K562 (cell line): Measurements from ENCODE around the gene TRPM4. TPM values are rescaled to one million over a fixed set of nuclear protein-coding genes. Genes with fewer than 3 reads are reported as not detected.

Experiments
- ATAC-seq: fragments of 200-7000 bp; cut with Tn5 transposase; 3 replicates; pipeline ENCODE4 v1.9.1; 2020; ENCODE audit warnings: moderate library complexity
- BruUV-seq: library from RNA; stranded (reverse); fragments of 400-500 nt; replicated peaks from 2 replicates; lab custom pipeline; 2021; lab: Mats Ljungman, UMichigan
- CTCF ChIA-PET: fragments of 300-600 bp; formaldehyde crosslinking; extraction: SDS; loops from one replicate; lab custom pipeline; 2021; ENCODE audit warnings: low intra/inter-chr PET ratio; lab: Yijun Ruan, JAX
- POLR2A ChIA-PET: fragments of 300-600, 350-650 bp; sonication (Branson Sonifier 250); formaldehyde crosslinking; extraction: SDS; loops from one replicate; lab custom pipeline; 2021; ENCODE audit warnings: antibody characterized with exemption, inconsistent platforms; lab: Yijun Ruan, JAX
- DNase-seq, 4 experiments: peaks; one replicate each; pipeline versions ENCODE4 v3.0.0 to v3.0.0-alpha.2; 2011 to 2018; ENCODE audit warnings: low spot score in 3 of 4, mixed read lengths in 3 of 4; ENCODE audit errors: extremely low read depth in 1 of 4
- FAIRE-seq: peaks from 2 replicates; lab custom pipeline; 2011; peaks lifted over from hg19 to GRCh38; lab: Jason Lieb, UNC
- H2AFZ ChIP-seq: 2 replicates; pipeline ENCODE4 v1.6.0; 2011; ENCODE audit warnings: low read depth, low read length, control low read depth, inconsistent platforms
- H3K27ac ChIP-seq: fragments of 200-600 bp; 3 replicates; pipeline ENCODE4 v1.8.0; 2011; ENCODE audit warnings: low read depth, mild to moderate bottlenecking, control low read depth, inconsistent platforms, low read length, moderate library complexity, mixed read lengths; ENCODE audit errors: extremely low read depth
- H3K27me3 ChIP-seq, 2 experiments: fragments of 300-600 bp in 1 of 2; 2 replicates in 1 of 2; 3 replicates in 1 of 2; pipeline versions ENCODE4 v1.6.0 to v1.8.0; 2011; ENCODE audit warnings: inconsistent platforms in 2 of 2, low read length in 2 of 2, mild to moderate bottlenecking in 1 of 2, mixed read lengths in 1 of 2, moderate library complexity in 1 of 2; ENCODE audit not compliant: control insufficient read depth in 2 of 2, insufficient read depth in 2 of 2
- H3K36me3 ChIP-seq: fragments of 300-600 bp; 3 replicates; pipeline ENCODE4 v1.8.0; 2011; ENCODE audit warnings: mild to moderate bottlenecking, low read length, inconsistent platforms; ENCODE audit not compliant: control insufficient read depth, insufficient read depth
- H3K4me1 ChIP-seq, 2 experiments: fragments of 200-600 bp in 1 of 2; replicated peaks in 1 of 2; 2 replicates in 1 of 2; 3 replicates in 1 of 2; pipeline versions ENCODE4 v1.5.1 to v1.8.0; 2011; ENCODE audit warnings: inconsistent platforms in 2 of 2, low read length in 2 of 2, mild to moderate bottlenecking in 1 of 2, mixed read lengths in 1 of 2, moderate library complexity in 1 of 2; ENCODE audit not compliant: control insufficient read depth in 2 of 2, insufficient read depth in 2 of 2
- H3K4me2 ChIP-seq: 2 replicates; pipeline ENCODE4 v1.6.1; 2011; ENCODE audit warnings: low read length, control low read depth, inconsistent platforms, mixed read lengths; ENCODE audit not compliant: insufficient read depth
- H3K4me3 ChIP-seq: fragments of 200-600 bp; sonication (generic), shearing (Covaris generic); 2 replicates; pipeline ENCODE4 v1.5.1; 2016; ENCODE audit warnings: control low read depth, inconsistent platforms
- H3K79me2 ChIP-seq: fragments of 200-600 bp; 3 replicates; pipeline ENCODE4 v1.8.0; 2011; ENCODE audit warnings: low read length, inconsistent platforms; ENCODE audit not compliant: control insufficient read depth, insufficient read depth
- H3K9ac ChIP-seq, 2 experiments: 2 replicates each; pipeline versions ENCODE4 v1.6.0 to v1.6.1; 2011; ENCODE audit warnings: low read depth in 2 of 2, low read length in 2 of 2, control low read depth in 1 of 2, inconsistent platforms in 1 of 2, mild to moderate bottlenecking in 1 of 2, mixed read lengths in 1 of 2; ENCODE audit not compliant: insufficient read depth in 1 of 2
- H3K9me1 ChIP-seq: one replicate; pipeline ENCODE4 v1.6.0; 2011; ENCODE audit warnings: inconsistent platforms, mild to moderate bottlenecking, low read length, moderate library complexity; ENCODE audit not compliant: control insufficient read depth, insufficient read depth
- H3K9me3 ChIP-seq: replicated peaks from 2 replicates; pipeline ENCODE4 v1.5.1; 2011; ENCODE audit warnings: low read depth, low read length, inconsistent platforms; ENCODE audit not compliant: control insufficient read depth, insufficient read depth
- H4K20me1 ChIP-seq: replicated peaks from 2 replicates; pipeline ENCODE4 v1.6.1; 2011; ENCODE audit warnings: low read length, inconsistent platforms, mixed read lengths; ENCODE audit not compliant: control insufficient read depth, insufficient read depth
- EHMT2 ChIP-seq: fragments of 450-650 bp; IDR thresholded peaks from 2 replicates; pipeline ENCODE4 v1.6.1; 2018; ENCODE audit warnings: antibody characterized with exemption
- ETV6 ChIP-seq, 3 experiments: fragments of 150-350 bp in 1 of 3; sonication (generic) in 1 of 3; formaldehyde crosslinking in 1 of 3; IDR thresholded peaks; 2 replicates each; pipeline versions ENCODE4 v1.6.1 to v1.8.0; 2014 to 2022; ENCODE audit warnings: borderline replicate concordance in 2 of 3, low read depth in 2 of 3, antibody characterized with exemption in 1 of 3, low read length in 1 of 3, mild to moderate bottlenecking in 1 of 3, missing genetic modification reagents in 1 of 3
- FIP1L1 ChIP-seq: fragments of 200-400 bp; formaldehyde crosslinking; IDR thresholded peaks from 2 replicates; pipeline ENCODE4 v1.6.1; 2018; ENCODE audit warnings: mild to moderate bottlenecking, low read depth, low read length; ENCODE audit not compliant: poor library complexity, severe bottlenecking
- FOXM1 ChIP-seq, 2 experiments: fragments of 450-650 bp in 1 of 2; sonication (generic) in 1 of 2; formaldehyde crosslinking in 1 of 2; IDR thresholded peaks; 2 replicates each; pipeline versions ENCODE4 v1.6.1 to v1.9.0; 2017 to 2022; ENCODE audit warnings: low read depth in 2 of 2, mild to moderate bottlenecking in 2 of 2, missing genetic modification reagents in 1 of 2, moderate library complexity in 1 of 2
- GABPB1 ChIP-seq: sonication (generic); formaldehyde crosslinking; IDR thresholded peaks from 2 replicates; pipeline ENCODE4 v1.8.0; 2022; ENCODE audit warnings: mild to moderate bottlenecking, missing genetic modification reagents
- HDAC6 ChIP-seq: IDR thresholded peaks from 2 replicates; pipeline ENCODE4 v1.6.1; 2012; ENCODE audit warnings: low read depth, mild to moderate bottlenecking, control low read depth, inconsistent platforms, low read length, moderate library complexity
- JUN ChIP-seq, 2 experiments: sonication (generic) in 1 of 2; formaldehyde crosslinking in 1 of 2; IDR thresholded peaks; 2 replicates each; pipeline versions ENCODE4 v1.6.1 to v1.8.0; 2012 to 2022; ENCODE audit warnings: borderline replicate concordance in 2 of 2, mild to moderate bottlenecking in 2 of 2, improper control_type of control experiment in 1 of 2, low read depth in 1 of 2, low read length in 1 of 2, missing genetic modification reagents in 1 of 2
- MCM2 ChIP-seq: fragments of 450-650 bp; IDR thresholded peaks from 2 replicates; pipeline ENCODE4 v1.6.1; 2017; ENCODE audit warnings: low read depth, mild to moderate bottlenecking
- MIER1 ChIP-seq: fragments of 450-650 bp; IDR thresholded peaks from 2 replicates; pipeline ENCODE4 v1.6.1; 2016; ENCODE audit warnings: antibody characterized with exemption, mild to moderate bottlenecking, low read depth
- RAD21 ChIP-seq, 2 experiments: fragments of 250-450 bp in 1 of 2; fragments of 450-650 bp in 1 of 2; sonication (Bioruptor Pico) in 1 of 2; formaldehyde crosslinking in 1 of 2; IDR thresholded peaks in 1 of 2; conservative IDR thresholded peaks in 1 of 2; 2 replicates each; pipeline versions ENCODE4 v1.4.0 to v1.8.0; 2020 to 2022; ENCODE audit warnings: mild to moderate bottlenecking in 2 of 2, moderate library complexity in 1 of 2
- TSHZ1 ChIP-seq: fragments of 250-450 bp; sonication (Bioruptor Pico); IDR thresholded peaks from 2 replicates; pipeline ENCODE4 v1.4.0; 2020; ENCODE audit warnings: mild to moderate bottlenecking, moderate library complexity
- WHSC1 ChIP-seq: IDR thresholded peaks from one replicate; pipeline ENCODE4 v1.6.1; 2012; ENCODE audit warnings: low read length, control low read depth, inconsistent platforms
- ZFP30 ChIP-seq: fragments of 250-450 bp; sonication (Bioruptor Pico); IDR thresholded peaks from 2 replicates; pipeline ENCODE4 v1.8.0; 2022; ENCODE audit warnings: moderate library complexity, mild to moderate bottlenecking, inconsistent platforms, borderline replicate concordance
- ZNF174 ChIP-seq: fragments of 250-450 bp; sonication (Bioruptor Pico); IDR thresholded peaks from 2 replicates; pipeline ENCODE4 v1.4.0; 2020; ENCODE audit warnings: mild to moderate bottlenecking
- ZNF561 ChIP-seq: fragments of 450-650 bp; formaldehyde crosslinking; conservative IDR thresholded peaks from 2 replicates; pipeline ENCODE4 v1.4.0; 2020; ENCODE audit warnings: mild to moderate bottlenecking, moderate library complexity
- ZNF717 ChIP-seq: fragments of 250-450 bp; sonication (Bioruptor Pico); IDR thresholded peaks from 2 replicates; pipeline ENCODE4 v1.5.0; 2021
- WGBS: fragments of 100-300 bp; shearing (Covaris generic); methylation state at CpG from one replicate; pipeline ENCODE4 v1.1.6; 2016; ENCODE audit warnings: low coverage, mixed read lengths; ENCODE audit not compliant: insufficient coverage; ENCODE audit errors: missing lambda C conversion rate; 5-methylcytosine and 5-hydroxymethylcytosine counted together
- in situ Hi-C: fragments of 300-500 bp; cut with MboI; formaldehyde crosslinking; loops from 4 replicates; pipeline ENCODE4 v1.15.0; 2018; ENCODE audit warnings: inconsistent platforms, mixed read lengths
- intact Hi-C: fragments of 100-400 bp; cut with micrococcal nuclease; formaldehyde crosslinking; loops from 2 replicates; pipeline ENCODE4 v1.14.2; 2022
- polyA plus RNA-seq, 8 experiments: library from polyadenylated mRNA; depleted of rRNA in 4 of 8; stranded (reverse) in 5 of 8; unstranded in 3 of 8; fragments of >200 nt; fragmentation: Nextera tagmentation in 2 of 8; fragmentation: Illumina TruSeq in 1 of 8; extraction: Ambion mirVana in 2 of 8; extraction: Trizol in 1 of 8; gene quantifications; 2 replicates each; pipeline versions ENCODE4 v1.2.1 to v1.2.3, GENCODE V29; 2011 to 2014; ENCODE audit warnings: inconsistent platforms in 1 of 8, missing spikeins in 1 of 8
- total RNA-seq, 7 experiments: library from RNA; depleted of rRNA in 6 of 7; stranded (reverse); fragments of >200 nt in 6 of 7; fragmentation: Illumina TruSeq in 2 of 7; extraction: Trizol in 2 of 7; gene quantifications; 2 replicates each; pipeline versions ENCODE4 v1.2.1 to v1.2.3, GENCODE V29; 2011 to 2021; ENCODE audit warnings: low replicate concordance in 1 of 7

TRPM4 gene
- total and polyA plus RNA-seq, 9 of the 15 experiments (the other 6 are each of a cell fraction or from before 2014, with no cell fraction given): 6.5 to 45.4 (median 15.2) TPM

- intact Hi-C loops: loop anchor here (5.0 kb wide), 1 partner anchor 38 kb away; the partner anchor contains the start of genes HRC and TRPM4
- H2AFZ ChIP-seq: peak within 1 kb of the TSS; percentile 91
- peaks cover 29 to 59% of the 10 kb centered on the region in 2 experiments for H3K4me1 ChIP-seq
- ATAC-seq (peak; percentile 69), DNase-seq (peak; percentile 52 to 69 (median 53)), FAIRE-seq (no peak)
- H4K20me1 ChIP-seq: no peaks in the 10 kb centered on the region; the same call in 1 of the 2 replicates
- H3K9me3 ChIP-seq: no peaks in the 10 kb centered on the region
- ChIA-PET POLR2A (interaction anchor here (0.6 to 1.4 kb wide), 6 partner anchors 9 to 248 kb away, joined by 3 to 6 read pairs (median 4); partner anchors contain the start of gene PPP1R15A), CTCF (no interaction called here)
- H3K4me3 ChIP-seq: peak within 1 kb of the TSS; percentile 53
- in situ Hi-C loops: loop anchor here (10.0 kb wide), 1 partner anchor 1215 kb away; no protein-coding TSS in a partner anchor
- no peaks in the 10 kb centered on the region for H3K27me3 ChIP-seq
- H3K36me3 ChIP-seq: peaks cover 11% of the 10 kb centered on the region
- peak within 1 kb of the TSS; percentile 98 for H3K27ac ChIP-seq
- H3K4me2 ChIP-seq: peak within 1 kb of the TSS; percentile 86
- H3K9ac ChIP-seq: peak within 1 kb of the TSS; percentile 95 to 98
- peaks cover 20% of the 10 kb centered on the region; the same call in 2 of the 3 replicates for H3K79me2 ChIP-seq
- H3K9me1 ChIP-seq: no peaks in the 10 kb centered on the region
- BruUV-seq: no TSS peak
- 2% methylated on average over 24 of the region's 90 CpGs for WGBS
- no peak for TF ChIP-seq ZNF561 (CRISPR knock-in tag)
- no peak for TF ChIP-seq JUN (IDR thresholded peaks at IDR 0.05; ENCODE audit: borderline replicate concordance, low read depth, low read length)
- TF ChIP-seq JUN (CRISPR knock-in tag; IDR thresholded peaks at IDR 0.05; ENCODE audit: borderline replicate concordance): 0 out of 2 replicates have a peak, but pooled peaks have one; percentile 33
- no peak for TF ChIP-seq ZNF174 (CRISPR knock-in tag)
- no peak for TF ChIP-seq RAD21 (CRISPR knock-in tag; conservative IDR thresholded peaks at IDR 0.05 in 1 of 2, IDR thresholded peaks at IDR 0.05 in 1 of 2)
- no peak for TF ChIP-seq ETV6 (IDR thresholded peaks at IDR 0.05; ENCODE audit: borderline replicate concordance in 1 of 2, low read depth in 2 of 2, low read length in 1 of 2)
- TF ChIP-seq ETV6 (CRISPR knock-in tag; IDR thresholded peaks at IDR 0.05; ENCODE audit: borderline replicate concordance): no peak
- 0 out of 2 replicates have a peak, but pooled peaks have one; percentile 43 for TF ChIP-seq HDAC6
- TF ChIP-seq EHMT2: peak; percentile 96
- TF ChIP-seq WHSC1: no peak
- no peak for TF ChIP-seq ZNF717 (CRISPR knock-in tag)
- no peak for TF ChIP-seq GABPB1 (CRISPR knock-in tag)
- no peak for TF ChIP-seq MCM2
- peak; percentile 78 for TF ChIP-seq MIER1
- TF ChIP-seq ZFP30: no peak
- no peak for TF ChIP-seq TSHZ1 (CRISPR knock-in tag)
- TF ChIP-seq FOXM1 (IDR thresholded peaks at IDR 0.05; ENCODE audit: low read depth): no peak
- peak; percentile 81; the same call in 1 of the 2 replicates for TF ChIP-seq FOXM1 (CRISPR knock-in tag; IDR thresholded peaks at IDR 0.05; ENCODE audit: low read depth)
- TF ChIP-seq FIP1L1: peak; percentile 75
Observed at GRCh38 chr19:49119411-49120324, 37.9 kb upstream of the TRPM4 start, which contains the start of gene PPFIA3. PPFIA3 (plus strand) TSS chr19:49119544; CDS start chr19:49127874, 8,330 bp downstream.
